Measurements from ENCODE around the gene TPRG1L.

The TPRG1L gene

DNA sequence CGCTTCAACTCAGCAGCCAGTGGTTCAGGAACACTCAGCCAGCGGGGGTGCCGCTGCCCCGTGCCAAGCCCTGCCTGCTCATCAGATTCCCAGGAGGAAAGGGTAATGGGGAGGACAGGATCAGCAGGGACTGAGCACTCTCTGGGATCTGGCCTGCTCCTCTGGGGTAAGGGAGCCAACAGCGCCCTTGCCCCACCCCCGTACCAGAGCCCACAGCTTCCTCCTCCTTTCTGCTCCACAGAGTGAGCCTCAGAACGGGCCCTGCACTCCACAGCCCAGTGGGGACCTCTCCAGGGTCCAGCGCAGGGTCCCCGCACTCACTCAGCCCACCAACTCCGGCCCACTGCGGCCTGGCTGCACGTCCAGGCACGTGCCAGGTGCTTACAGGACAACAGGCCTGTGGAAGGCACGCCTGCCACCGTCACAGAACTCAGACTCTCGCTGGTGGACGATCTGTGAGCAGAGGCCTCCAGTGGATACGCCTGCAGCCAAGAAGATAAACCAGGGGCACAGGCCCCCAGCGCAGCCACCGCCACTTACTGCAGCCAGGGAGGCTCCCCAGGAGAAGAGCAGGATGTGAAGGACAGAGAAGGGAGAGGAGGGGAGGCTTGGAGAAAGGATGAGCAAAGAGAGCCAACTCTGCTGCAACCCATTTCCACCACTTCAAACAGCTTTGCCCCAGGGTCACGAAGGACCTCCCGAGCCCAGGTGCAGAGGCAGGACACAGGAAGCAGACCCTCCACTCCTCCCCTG is 15.6 kb upstream of the TPRG1L start:
- DNase-seq (ENCODE audit: low read depth), result no peak
- TF ChIP-seq, protein P1, sequence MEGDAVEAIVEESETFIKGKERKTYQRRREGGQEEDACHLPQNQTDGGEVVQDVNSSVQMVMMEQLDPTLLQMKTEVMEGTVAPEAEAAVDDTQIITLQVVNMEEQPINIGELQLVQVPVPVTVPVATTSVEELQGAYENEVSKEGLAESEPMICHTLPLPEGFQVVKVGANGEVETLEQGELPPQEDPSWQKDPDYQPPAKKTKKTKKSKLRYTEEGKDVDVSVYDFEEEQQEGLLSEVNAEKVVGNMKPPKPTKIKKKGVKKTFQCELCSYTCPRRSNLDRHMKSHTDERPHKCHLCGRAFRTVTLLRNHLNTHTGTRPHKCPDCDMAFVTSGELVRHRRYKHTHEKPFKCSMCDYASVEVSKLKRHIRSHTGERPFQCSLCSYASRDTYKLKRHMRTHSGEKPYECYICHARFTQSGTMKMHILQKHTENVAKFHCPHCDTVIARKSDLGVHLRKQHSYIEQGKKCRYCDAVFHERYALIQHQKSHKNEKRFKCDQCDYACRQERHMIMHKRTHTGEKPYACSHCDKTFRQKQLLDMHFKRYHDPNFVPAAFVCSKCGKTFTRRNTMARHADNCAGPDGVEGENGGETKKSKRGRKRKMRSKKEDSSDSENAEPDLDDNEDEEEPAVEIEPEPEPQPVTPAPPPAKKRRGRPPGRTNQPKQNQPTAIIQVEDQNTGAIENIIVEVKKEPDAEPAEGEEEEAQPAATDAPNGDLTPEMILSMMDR (IDR thresholded peaks at IDR 0.05; ENCODE audit: control insufficient read depth, insufficient read depth, low read depth, low read length, missing control alignments), result no peak
- H3K4me3 ChIP-seq (ENCODE audit: control insufficient read depth, low read depth, low read length), result no peak overlapping the region

DNA sequence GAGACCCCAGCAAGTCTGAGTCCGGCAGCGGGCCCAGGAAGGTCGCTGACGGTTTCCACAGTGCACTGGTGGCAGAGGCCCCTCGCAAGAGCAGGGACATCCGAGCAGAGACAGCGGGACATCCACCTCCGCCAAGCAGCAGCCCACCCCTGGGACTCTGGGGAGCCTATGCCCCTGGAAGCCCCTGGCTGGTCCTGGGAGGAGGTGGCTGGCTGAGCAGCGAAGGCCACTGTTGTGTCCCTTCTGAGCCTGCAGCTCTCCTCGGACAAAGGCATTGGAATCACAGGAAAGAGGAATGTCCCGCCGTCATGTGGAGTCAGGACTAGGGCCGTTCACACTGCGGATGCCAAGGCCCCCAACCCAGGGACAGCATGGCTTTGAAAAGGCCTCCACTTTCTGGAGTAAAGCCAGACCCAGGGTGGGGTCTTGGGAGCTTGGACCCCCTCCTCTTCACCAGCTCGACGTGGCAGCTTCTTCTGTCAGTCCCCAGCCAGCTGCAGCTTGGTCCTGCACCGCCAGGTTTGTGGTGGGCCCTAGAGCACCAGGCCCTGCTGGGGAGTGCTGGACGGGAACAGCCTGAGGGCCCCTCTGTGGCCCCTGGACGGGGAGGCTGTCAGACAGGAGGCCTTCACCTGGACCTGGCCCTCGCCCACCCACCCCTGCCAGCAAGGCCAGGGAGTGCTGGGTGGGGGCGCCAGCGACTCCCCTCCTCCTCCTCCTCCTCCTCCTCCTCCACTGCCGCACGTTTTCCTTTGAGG is 14.9 kb upstream of the TPRG1L start:
- TF ChIP-seq, protein P1 (IDR thresholded peaks at IDR 0.05; ENCODE audit: control insufficient read depth, insufficient read depth, low read depth, low read length, missing control alignments), result no peak
- no peak overlapping the region for H3K4me3 ChIP-seq (ENCODE audit: control insufficient read depth, low read depth, low read length)
- DNase-seq (ENCODE audit: low read depth), result no peak

DNA sequence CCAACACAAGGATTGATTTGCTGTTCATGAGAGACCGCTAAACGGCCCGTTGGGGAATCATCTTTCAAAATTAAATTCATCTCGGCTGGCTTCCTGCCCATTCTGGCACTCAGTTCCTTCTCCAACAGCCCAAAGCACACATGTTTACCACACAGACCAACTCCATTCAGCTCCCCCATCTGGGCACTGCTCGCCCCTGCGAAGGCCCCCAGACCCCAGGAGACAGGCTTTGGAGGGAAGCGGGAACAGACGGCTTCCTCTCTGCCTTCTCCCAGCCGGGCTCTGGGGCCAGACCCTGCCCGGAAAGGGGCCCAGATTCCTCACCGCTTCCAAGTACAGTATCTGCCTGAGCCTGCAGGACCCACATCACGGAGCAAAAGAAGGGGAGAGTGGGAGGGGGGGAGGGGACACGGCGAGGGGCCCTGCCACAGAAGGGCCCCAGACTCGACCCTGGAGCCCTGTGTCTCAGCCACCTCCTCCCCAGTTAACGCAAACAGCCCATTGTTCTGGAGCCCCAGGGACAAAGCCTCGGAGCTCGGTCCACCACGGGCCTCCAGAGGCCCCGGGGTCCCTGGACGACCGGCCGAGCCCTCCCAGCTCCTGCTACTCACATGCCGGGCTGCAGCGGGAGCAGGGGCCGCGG is 14.2 kb upstream of the TPRG1L start:
- no peak for DNase-seq (ENCODE audit: low read depth)

DNA sequence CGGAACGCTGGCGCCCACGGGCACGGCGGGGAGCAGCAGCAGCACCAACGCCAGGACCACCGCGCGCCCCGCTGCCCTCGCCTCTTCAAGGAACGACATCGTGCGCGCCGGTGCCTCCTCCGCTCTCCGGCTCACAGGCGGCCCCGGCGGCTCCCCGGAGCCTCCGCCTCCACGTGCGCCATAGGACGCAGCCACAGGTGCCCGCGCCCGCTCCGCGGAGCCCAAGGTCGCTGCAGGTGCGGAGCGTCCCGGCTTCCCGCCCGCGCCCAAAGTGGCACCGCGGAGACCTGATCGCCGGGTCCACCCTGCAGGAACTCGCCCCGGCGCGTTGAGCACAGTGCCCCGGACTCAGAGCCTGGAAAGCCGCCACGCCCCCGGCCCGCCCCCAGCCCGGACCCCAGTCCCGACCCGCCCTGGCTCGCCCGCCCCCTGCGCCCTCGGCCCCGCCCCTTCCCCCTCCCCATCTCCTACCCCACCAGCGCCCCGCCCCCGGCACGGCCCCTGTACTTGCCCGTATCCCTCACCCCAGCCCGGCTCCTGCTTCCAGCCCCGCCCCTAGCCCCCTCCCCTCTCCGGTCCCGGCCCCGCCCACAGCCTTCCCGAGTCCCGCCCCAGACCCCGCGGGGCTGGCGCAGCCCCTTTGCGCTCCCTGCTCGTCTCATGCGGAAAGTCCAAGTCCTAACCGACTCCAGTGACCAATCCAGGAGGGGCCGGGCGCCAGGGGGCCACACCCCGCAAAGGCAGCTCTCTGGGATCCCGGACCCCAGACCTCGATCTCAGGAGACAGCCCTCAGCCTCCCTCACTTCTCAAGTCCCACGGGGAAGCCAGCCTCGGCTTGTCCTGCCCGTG is 13.4 kb upstream of the TPRG1L start, which contains the start of gene MEGF6:
MEGF6 (minus strand) TSS at position 339 of the 850 bp plus-strand sequence; CDS start at position 99, 240 bp downstream.
- TF ChIP-seq, protein P1 (IDR thresholded peaks at IDR 0.05; ENCODE audit: control insufficient read depth, insufficient read depth, low read depth, low read length, missing control alignments), result no peak
- DNase-seq (ENCODE audit: low read depth), result no peak
- no peak within 1 kb of the TSS for H3K4me3 ChIP-seq (ENCODE audit: control insufficient read depth, low read depth, low read length)

More for the DNA sequence above, 14.2 kb upstream of the TPRG1L start:
- H3K4me3 ChIP-seq (ENCODE audit: control insufficient read depth, low read depth, low read length), result no peak overlapping the region
- TF ChIP-seq, protein P1 (IDR thresholded peaks at IDR 0.05; ENCODE audit: control insufficient read depth, insufficient read depth, low read depth, low read length, missing control alignments), result no peak

DNA sequence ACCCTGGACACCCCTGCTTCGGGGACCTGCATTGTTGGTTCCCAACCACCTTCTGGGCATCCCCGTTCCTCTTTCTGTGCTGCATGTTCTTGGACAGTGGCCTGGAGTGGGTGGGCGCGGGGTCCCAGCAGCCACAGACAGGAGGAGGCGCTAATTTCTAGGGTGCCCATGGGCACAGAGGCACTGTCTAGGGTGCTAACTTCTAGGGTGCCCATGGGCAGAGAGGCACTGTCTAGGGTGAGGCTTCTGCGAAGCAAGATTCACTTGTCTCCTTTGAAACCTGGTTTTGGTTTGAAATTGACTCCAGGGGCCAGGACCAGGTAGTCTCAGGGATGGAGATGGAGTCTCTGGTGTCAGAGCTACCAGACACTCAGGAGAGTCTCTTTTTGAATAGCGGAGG is 12.7 kb upstream of the TPRG1L start:
- no peak overlapping the region for H3K4me3 ChIP-seq (ENCODE audit: control insufficient read depth, low read depth, low read length)
- DNase-seq (ENCODE audit: low read depth), result no peak
- TF ChIP-seq, protein P1 (IDR thresholded peaks at IDR 0.05; ENCODE audit: control insufficient read depth, insufficient read depth, low read depth, low read length, missing control alignments), result no peak

Data from AG09309 (cell line).